Measurements from ENCODE around the gene TRPM4.

The TRPM4 gene

GRCh38 chr19:49150944-49151243 lies 6.7 kb upstream of the TRPM4 start:
- Mint-ChIP-seq H3K36me3 (ENCODE audit: low read depth) (no peaks in the 10 kb centered on the region), H3K27ac (no peak overlapping the region), H3K4me3 (peak overlapping the region; percentile 59), H3K4me1 (ENCODE audit: low read depth) (peaks cover 19% of the 10 kb centered on the region), H3K27me3 (ENCODE audit: low read depth) (peaks cover 66% of the 10 kb centered on the region), H3K9me3 (no peaks in the 10 kb centered on the region)
- no peak for DNase-seq (ENCODE audit: low spot score)

GRCh38 chr19:49151267-49152118 lies 6.1 kb upstream of the TRPM4 start:
- Mint-ChIP-seq H3K4me3 (peak overlapping the region; percentile 59), H3K36me3 (ENCODE audit: low read depth) (no peaks in the 10 kb centered on the region), H3K27me3 (ENCODE audit: low read depth) (peaks cover 67% of the 10 kb centered on the region), H3K4me1 (ENCODE audit: low read depth) (peaks cover 16% of the 10 kb centered on the region), H3K9me3 (no peaks in the 10 kb centered on the region), H3K27ac (no peak overlapping the region)
- no peak for DNase-seq (ENCODE audit: low spot score)

GRCh38 chr19:49152119-49152550 lies 5.5 kb upstream of the TRPM4 start:
- no peak for DNase-seq (ENCODE audit: low spot score)
- peaks cover 16% of the 10 kb centered on the region for H3K4me1 Mint-ChIP-seq (ENCODE audit: low read depth)
- peaks cover 65% of the 10 kb centered on the region for H3K27me3 Mint-ChIP-seq (ENCODE audit: low read depth)
- H3K27ac Mint-ChIP-seq = no peak overlapping the region
- no peaks in the 10 kb centered on the region for H3K36me3 Mint-ChIP-seq (ENCODE audit: low read depth)
- H3K4me3 Mint-ChIP-seq = peak overlapping the region; percentile 26
- H3K9me3 Mint-ChIP-seq = no peaks in the 10 kb centered on the region

- no peak overlapping the region for H3K27ac Mint-ChIP-seq
Measured at GRCh38 chr19:49153167-49153809, 4.3 kb upstream of the TRPM4 start.

GRCh38 chr19:49154279-49154678 lies 3.3 kb upstream of the TRPM4 start:
- Mint-ChIP-seq H3K4me3 (no peak overlapping the region), H3K27me3 (ENCODE audit: low read depth) (peaks cover 61% of the 10 kb centered on the region), H3K4me1 (ENCODE audit: low read depth) (peaks cover 15% of the 10 kb centered on the region), H3K9me3 (no peaks in the 10 kb centered on the region), H3K36me3 (ENCODE audit: low read depth) (no peaks in the 10 kb centered on the region), H3K27ac (no peak overlapping the region)
- DNase-seq (ENCODE audit: low spot score) = no peak

More at GRCh38 chr19:49153167-49153809, 4.3 kb upstream of the TRPM4 start:
- Mint-ChIP-seq H3K9me3 (no peaks in the 10 kb centered on the region), H3K4me3 (no peak overlapping the region), H3K27me3 (ENCODE audit: low read depth) (peaks cover 64% of the 10 kb centered on the region), H3K4me1 (ENCODE audit: low read depth) (peaks cover 17% of the 10 kb centered on the region), H3K36me3 (ENCODE audit: low read depth) (no peaks in the 10 kb centered on the region)
- no peak for DNase-seq (ENCODE audit: low spot score)

- Mint-ChIP-seq H3K9me3 (no peaks in the 10 kb centered on the region), H3K4me3 (no peak within 1 kb of the TSS), H3K4me1 (ENCODE audit: low read depth) (peaks cover 12% of the 10 kb centered on the region), H3K27ac (no peak within 1 kb of the TSS), H3K36me3 (ENCODE audit: low read depth) (no peaks in the 10 kb centered on the region), H3K27me3 (ENCODE audit: low read depth) (peaks cover 60% of the 10 kb centered on the region)
- no peak for DNase-seq (ENCODE audit: low spot score)
Measured at GRCh38 chr19:49155005-49155819, 2.4 kb upstream of the TRPM4 start, which contains the start of gene HRC. Gene HRC, minus strand, starts transcription at chr19:49155396. Its CDS starts 159 bp downstream, at chr19:49155237.

- Mint-ChIP-seq H3K4me3 (no peak overlapping the region), H3K36me3 (ENCODE audit: low read depth) (no peaks in the 10 kb centered on the region), H3K27ac (no peak overlapping the region), H3K9me3 (no peaks in the 10 kb centered on the region), H3K27me3 (ENCODE audit: low read depth) (peaks cover 61% of the 10 kb centered on the region), H3K4me1 (ENCODE audit: low read depth) (peaks cover 11% of the 10 kb centered on the region)
- DNase-seq (ENCODE audit: low spot score) = no peak
Measured at GRCh38 chr19:49155820-49156346, 1.7 kb upstream of the TRPM4 start.

- Mint-ChIP-seq H3K9me3 (no peaks in the 10 kb centered on the region), H3K36me3 (ENCODE audit: low read depth) (no peaks in the 10 kb centered on the region), H3K4me1 (ENCODE audit: low read depth) (peaks cover 5% of the 10 kb centered on the region), H3K27me3 (ENCODE audit: low read depth) (peaks cover 30% of the 10 kb centered on the region), H3K27ac (no peak overlapping the region), H3K4me3 (no peak overlapping the region)
- DNase-seq (ENCODE audit: low spot score) = no peak
Measured at GRCh38 chr19:49160450-49161189, 3.0 kb downstream of the TRPM4 start.

- no peak for DNase-seq (ENCODE audit: low spot score)
Measured at GRCh38 chr19:49161987-49162386, 4.4 kb downstream of the TRPM4 start.

GRCh38 chr19:49165111-49165750 lies 7.6 kb downstream of the TRPM4 start:
- H3K4me3 Mint-ChIP-seq = no peak overlapping the region
- DNase-seq (ENCODE audit: low spot score) = no peak
- no peak overlapping the region for H3K27ac Mint-ChIP-seq
- no peaks in the 10 kb centered on the region for H3K36me3 Mint-ChIP-seq (ENCODE audit: low read depth)
- no peaks in the 10 kb centered on the region for H3K9me3 Mint-ChIP-seq
- peaks cover 11% of the 10 kb centered on the region for H3K27me3 Mint-ChIP-seq (ENCODE audit: low read depth)
- no peaks in the 10 kb centered on the region for H3K4me1 Mint-ChIP-seq (ENCODE audit: low read depth)

More at GRCh38 chr19:49161987-49162386, 4.4 kb downstream of the TRPM4 start:
- Mint-ChIP-seq H3K4me1 (ENCODE audit: low read depth) (peaks cover 5% of the 10 kb centered on the region), H3K36me3 (ENCODE audit: low read depth) (no peaks in the 10 kb centered on the region), H3K27me3 (ENCODE audit: low read depth) (peaks cover 31% of the 10 kb centered on the region), H3K4me3 (no peak overlapping the region), H3K27ac (no peak overlapping the region), H3K9me3 (no peaks in the 10 kb centered on the region)

- no peak overlapping the region for H3K4me3 Mint-ChIP-seq
- H3K4me1 Mint-ChIP-seq (ENCODE audit: low read depth) = no peaks in the 10 kb centered on the region
Measured at GRCh38 chr19:49165865-49166301, 8.3 kb downstream of the TRPM4 start.

GRCh38 chr19:49167857-49168409 lies 10.3 kb downstream of the TRPM4 start:
- Mint-ChIP-seq H3K27ac (no peak overlapping the region), H3K36me3 (ENCODE audit: low read depth) (no peaks in the 10 kb centered on the region), H3K9me3 (no peaks in the 10 kb centered on the region), H3K4me1 (ENCODE audit: low read depth) (no peaks in the 10 kb centered on the region), H3K27me3 (ENCODE audit: low read depth) (peaks cover 5% of the 10 kb centered on the region), H3K4me3 (no peak overlapping the region)
- no peak for DNase-seq (ENCODE audit: low spot score)

More at GRCh38 chr19:49165865-49166301, 8.3 kb downstream of the TRPM4 start:
- peaks cover 7% of the 10 kb centered on the region for H3K27me3 Mint-ChIP-seq (ENCODE audit: low read depth)
- no peaks in the 10 kb centered on the region for H3K36me3 Mint-ChIP-seq (ENCODE audit: low read depth)
- no peak for DNase-seq (ENCODE audit: low spot score)
- no peaks in the 10 kb centered on the region for H3K9me3 Mint-ChIP-seq
- H3K27ac Mint-ChIP-seq = no peak overlapping the region

Measured in T-helper 2 cell treated with Interferon-gamma antibody and Interleukin-4, amounts not matched to agents 5 μg/mL and 100 μg/mL, for 36 hours (primary cell).